Measurements from ENCODE around the gene PEX26.

DNA sequence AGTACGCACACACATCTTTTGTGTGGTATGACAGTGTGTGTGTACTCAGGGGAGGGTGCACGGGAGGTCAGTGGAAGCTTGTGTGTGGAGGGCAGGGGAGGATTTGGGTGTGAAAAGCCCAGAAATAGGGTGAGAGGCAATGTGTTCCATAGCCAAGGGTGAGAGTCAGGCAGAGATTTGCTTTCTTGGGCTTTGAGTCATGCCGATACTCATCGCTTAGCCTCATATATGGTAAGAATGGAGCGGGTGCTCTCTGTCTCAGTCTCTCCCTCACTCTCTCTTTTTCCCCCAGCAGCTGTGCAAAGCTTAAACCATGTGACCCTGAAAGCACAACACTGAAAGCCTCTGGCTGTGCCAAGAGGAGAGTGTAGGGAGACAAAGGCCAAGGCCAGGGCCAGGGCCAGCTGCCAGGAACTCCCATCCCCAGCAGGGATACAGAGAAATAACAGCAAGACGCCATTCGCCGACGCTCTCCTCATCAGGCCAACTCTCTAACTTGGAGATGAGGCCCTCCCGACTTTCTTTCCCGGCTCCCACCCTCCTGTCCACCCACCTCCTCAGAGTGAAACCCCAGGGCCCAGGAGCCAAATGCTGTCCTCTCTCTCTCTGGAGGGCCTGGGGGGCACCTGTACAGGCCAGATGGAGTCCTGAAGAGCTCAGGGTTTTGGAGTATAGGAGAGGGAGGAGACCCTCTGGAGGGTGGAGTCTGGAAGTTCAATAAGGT, 33.1 kb upstream of the PEX26 start:
- TF ChIP-seq, protein P1, sequence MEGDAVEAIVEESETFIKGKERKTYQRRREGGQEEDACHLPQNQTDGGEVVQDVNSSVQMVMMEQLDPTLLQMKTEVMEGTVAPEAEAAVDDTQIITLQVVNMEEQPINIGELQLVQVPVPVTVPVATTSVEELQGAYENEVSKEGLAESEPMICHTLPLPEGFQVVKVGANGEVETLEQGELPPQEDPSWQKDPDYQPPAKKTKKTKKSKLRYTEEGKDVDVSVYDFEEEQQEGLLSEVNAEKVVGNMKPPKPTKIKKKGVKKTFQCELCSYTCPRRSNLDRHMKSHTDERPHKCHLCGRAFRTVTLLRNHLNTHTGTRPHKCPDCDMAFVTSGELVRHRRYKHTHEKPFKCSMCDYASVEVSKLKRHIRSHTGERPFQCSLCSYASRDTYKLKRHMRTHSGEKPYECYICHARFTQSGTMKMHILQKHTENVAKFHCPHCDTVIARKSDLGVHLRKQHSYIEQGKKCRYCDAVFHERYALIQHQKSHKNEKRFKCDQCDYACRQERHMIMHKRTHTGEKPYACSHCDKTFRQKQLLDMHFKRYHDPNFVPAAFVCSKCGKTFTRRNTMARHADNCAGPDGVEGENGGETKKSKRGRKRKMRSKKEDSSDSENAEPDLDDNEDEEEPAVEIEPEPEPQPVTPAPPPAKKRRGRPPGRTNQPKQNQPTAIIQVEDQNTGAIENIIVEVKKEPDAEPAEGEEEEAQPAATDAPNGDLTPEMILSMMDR (conservative IDR thresholded peaks at IDR 0.05) = no peak
- TF ChIP-seq ZFX (IDR thresholded peaks at IDR 0.05) = no peak
